GM15510 (cell line): ENCODE data around the gene ERAS.
A peak's percentile ranks its signal among the peaks of the same experiment; 100 is the strongest.

Source experiments
- POLR2A ChIP-seq: IDR thresholded peaks from 3 replicates; pipeline ENCODE4 v1.6.1; 2011; ENCODE audit warnings: borderline replicate concordance; ENCODE audit not compliant: insufficient read length; ENCODE audit errors: extremely low read depth

Gene ERAS

DNA sequence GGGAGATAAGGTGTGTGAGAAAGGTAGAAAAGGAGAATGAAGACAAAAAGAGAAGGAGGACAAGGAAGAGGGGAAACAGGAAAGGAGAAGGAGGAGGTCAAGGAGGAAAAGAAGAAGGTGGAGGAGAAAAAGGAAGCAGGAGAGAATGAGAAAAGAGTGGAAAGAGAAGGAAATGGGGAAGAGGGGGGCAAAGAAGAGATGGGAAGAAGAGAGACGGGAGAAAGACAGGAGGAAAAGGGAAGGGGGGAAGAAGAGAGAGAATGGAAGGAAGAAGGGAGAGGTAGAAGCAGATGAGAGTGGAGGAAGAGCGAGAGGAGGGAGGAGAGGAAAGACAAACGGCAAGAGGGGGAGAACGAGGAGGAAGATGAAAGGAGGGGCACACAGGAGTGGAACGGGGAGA, 35.8 kb upstream of the ERAS start:
- TF ChIP-seq POLR2A, result no peak

DNA sequence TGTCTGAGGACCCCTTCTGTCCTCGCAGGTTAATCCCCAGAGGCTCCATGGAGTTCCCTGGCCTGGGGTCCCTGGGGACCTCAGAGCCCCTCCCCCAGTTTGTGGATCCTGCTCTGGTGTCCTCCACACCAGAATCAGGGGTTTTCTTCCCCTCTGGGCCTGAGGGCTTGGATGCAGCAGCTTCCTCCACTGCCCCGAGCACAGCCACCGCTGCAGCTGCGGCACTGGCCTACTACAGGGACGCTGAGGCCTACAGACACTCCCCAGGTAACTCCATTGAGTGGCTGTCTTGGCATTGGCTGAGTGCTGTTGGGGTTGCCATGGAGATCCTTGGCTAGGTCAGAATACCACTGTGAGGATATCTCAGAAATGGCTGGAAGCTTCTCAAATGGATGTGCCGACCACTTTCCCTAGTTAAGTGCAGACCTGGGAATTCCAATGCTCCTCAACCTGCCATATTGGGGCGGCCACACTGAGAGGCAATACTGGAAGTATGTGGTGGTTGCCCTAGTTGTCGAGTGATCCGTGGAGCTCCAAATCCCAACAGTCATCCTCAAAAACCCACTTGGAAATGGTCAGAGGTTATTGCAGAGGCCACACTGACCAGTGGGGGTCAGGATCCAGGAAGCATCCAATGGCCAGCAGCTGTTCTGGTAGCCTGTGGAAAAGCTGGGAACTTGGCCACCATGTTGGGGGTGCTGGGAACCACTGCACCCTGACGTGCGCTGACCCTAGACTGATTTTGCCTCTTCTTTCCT, 35.1 kb upstream of the ERAS start:
- TF ChIP-seq POLR2A, result no peak

GRCh38 chrX:48792219-48792618, 34.1 kb upstream of the ERAS start:
- TF ChIP-seq POLR2A, result no peak

DNA sequence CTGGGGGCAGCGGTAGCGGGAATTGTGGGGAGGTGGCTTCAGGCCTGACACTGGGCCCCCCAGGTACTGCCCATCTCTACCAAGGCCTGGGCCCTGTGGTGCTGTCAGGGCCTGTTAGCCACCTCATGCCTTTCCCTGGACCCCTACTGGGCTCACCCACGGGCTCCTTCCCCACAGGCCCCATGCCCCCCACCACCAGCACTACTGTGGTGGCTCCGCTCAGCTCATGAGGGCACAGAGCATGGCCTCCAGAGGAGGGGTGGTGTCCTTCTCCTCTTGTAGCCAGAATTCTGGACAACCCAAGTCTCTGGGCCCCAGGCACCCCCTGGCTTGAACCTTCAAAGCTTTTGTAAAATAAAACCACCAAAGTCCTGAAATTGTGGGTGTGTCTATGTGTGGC, 32.4 kb upstream of the ERAS start:
- no peak for TF ChIP-seq POLR2A

- no peak for TF ChIP-seq POLR2A
These were observed 31.9 kb upstream of the ERAS start for GRCh38 chrX:48794340-48794910.

- TF ChIP-seq POLR2A, result no peak
These were observed 31.3 kb upstream of the ERAS start for GRCh38 chrX:48794911-48795515.

DNA sequence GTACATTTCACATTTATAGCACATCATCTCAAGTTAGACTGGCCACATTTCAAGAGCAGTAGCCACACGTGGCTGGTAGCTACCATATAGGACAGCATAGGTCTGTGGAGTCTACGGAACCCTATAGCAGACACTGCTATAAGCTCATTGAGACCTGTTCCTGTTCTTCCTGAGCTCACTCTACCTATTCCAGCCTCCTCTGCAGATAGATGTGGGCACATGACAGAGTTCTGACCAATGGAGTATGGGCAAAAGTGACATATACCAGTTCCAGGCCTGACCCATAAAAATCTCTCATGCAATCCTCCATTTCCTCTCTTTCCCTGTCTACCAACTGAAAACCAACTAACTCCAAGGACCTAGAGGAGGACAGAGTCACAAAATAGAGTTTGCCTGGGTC, 28.0 kb upstream of the ERAS start:
- TF ChIP-seq POLR2A, result no peak

GRCh38 chrX:48800574-48801279, 25.6 kb upstream of the ERAS start:
- TF ChIP-seq POLR2A, result no peak

GRCh38 chrX:48801280-48802088, 24.8 kb upstream of the ERAS start, which contains the start of gene HDAC6:
Gene HDAC6 (plus strand): TSS chrX:48802067. CDS start chrX:48802693, 626 bp downstream.
- TF ChIP-seq POLR2A, result peak; percentile 42

GRCh38 chrX:48802089-48802904, 24.0 kb upstream of the ERAS start:
- peak; percentile 52 for TF ChIP-seq POLR2A

DNA sequence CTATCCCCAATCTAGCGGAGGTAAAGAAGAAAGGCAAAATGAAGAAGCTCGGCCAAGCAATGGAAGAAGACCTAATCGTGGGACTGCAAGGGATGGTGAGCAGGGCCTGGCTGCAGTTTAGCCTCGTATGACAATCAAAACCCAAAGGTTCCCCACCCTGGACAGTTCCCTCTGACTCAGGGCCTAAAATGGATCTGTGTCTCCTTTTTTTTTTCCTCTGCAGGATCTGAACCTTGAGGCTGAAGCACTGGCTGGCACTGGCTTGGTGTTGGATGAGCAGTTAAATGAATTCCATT, 23.5 kb upstream of the ERAS start:
- no peak for TF ChIP-seq POLR2A

GRCh38 chrX:48806081-48806480, 20.2 kb upstream of the ERAS start:
- no peak for TF ChIP-seq POLR2A

- no peak for TF ChIP-seq POLR2A
These were observed 12.7 kb upstream of the ERAS start for GRCh38 chrX:48813644-48814043.

- TF ChIP-seq POLR2A, result no peak
These were observed 11.6 kb upstream of the ERAS start for GRCh38 chrX:48814722-48815121.

- TF ChIP-seq POLR2A, result no peak
These were observed 11.0 kb upstream of the ERAS start for GRCh38 chrX:48815266-48815665.
